Thyroid gland (tissue), 4 donors: Measurements from ENCODE around the gene SPDEF.

Experiments
- POLR2A ChIP-seq, 2 donors: fragments of 450-650 bp; IDR thresholded peaks; one replicate each; pipeline ENCODE4 v1.6.1; 2017; ENCODE audit warnings: antibody characterized with exemption in 2 of 2, mild to moderate bottlenecking in 2 of 2, moderate library complexity in 1 of 2
- TF ChIP-seq, protein P1 (sequence below), 6 experiments: fragments of 200-600 bp in 3 of 6; fragments of 450-650 bp in 3 of 6; sonication (generic) in 3 of 6; IDR thresholded peaks; one replicate each; pipeline ENCODE4 v1.5.1; 2016 to 2019; ENCODE audit warnings: antibody characterized with exemption in 6 of 6, mild to moderate bottlenecking in 2 of 6, inconsistent platforms in 1 of 6, moderate library complexity in 1 of 6

DNA sequence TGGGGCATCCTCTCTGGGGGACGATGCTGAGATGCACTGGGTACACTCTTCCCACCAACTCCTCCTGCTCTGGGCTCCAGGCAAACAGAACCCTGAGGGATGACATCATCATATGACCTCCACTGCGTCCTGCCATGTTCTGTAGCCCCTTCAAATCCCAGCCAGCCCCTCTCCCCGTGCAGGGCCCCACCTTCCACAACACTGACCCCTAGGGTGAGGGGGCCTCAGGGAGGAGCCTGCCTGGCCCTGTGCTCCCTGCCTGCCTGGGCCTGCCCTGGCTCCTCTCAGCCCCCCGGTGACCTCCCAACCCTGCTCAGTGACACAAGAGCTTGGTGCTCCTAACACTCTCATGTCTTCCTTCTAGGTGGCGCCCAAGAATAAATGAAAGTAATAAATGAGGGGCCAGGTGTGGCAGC is 9.6 kb upstream of the SPDEF start:
- TF ChIP-seq, protein P1, sequence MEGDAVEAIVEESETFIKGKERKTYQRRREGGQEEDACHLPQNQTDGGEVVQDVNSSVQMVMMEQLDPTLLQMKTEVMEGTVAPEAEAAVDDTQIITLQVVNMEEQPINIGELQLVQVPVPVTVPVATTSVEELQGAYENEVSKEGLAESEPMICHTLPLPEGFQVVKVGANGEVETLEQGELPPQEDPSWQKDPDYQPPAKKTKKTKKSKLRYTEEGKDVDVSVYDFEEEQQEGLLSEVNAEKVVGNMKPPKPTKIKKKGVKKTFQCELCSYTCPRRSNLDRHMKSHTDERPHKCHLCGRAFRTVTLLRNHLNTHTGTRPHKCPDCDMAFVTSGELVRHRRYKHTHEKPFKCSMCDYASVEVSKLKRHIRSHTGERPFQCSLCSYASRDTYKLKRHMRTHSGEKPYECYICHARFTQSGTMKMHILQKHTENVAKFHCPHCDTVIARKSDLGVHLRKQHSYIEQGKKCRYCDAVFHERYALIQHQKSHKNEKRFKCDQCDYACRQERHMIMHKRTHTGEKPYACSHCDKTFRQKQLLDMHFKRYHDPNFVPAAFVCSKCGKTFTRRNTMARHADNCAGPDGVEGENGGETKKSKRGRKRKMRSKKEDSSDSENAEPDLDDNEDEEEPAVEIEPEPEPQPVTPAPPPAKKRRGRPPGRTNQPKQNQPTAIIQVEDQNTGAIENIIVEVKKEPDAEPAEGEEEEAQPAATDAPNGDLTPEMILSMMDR (IDR thresholded peaks at IDR 0.05) = no peak
- no peak for TF ChIP-seq POLR2A (IDR thresholded peaks at IDR 0.05)
